GM18951 (cell line): ENCODE data around the gene CKAP2L.
"Not testable (repeated sequence)": the region's sequence is repeated elsewhere in the genome, so short reads cannot be mapped to it uniquely, and the experiment has no call there.

Experiments
- POLR2A ChIP-seq: IDR thresholded peaks from 4 replicates; pipeline ENCODE4 v1.6.1; 2011; ENCODE audit warnings: mild to moderate bottlenecking; ENCODE audit not compliant: insufficient read length, insufficient read depth; ENCODE audit errors: extremely low read depth
- in situ Hi-C: fragments of 300-500 bp; cut with MboI; formaldehyde crosslinking; loops from one replicate; pipeline ENCODE4 v1.12.0; 2022; ENCODE audit warnings: low sequenced_read_pairs, mixed read lengths, inconsistent platforms; ENCODE audit not compliant: unreplicated experiment

CKAP2L gene

DNA sequence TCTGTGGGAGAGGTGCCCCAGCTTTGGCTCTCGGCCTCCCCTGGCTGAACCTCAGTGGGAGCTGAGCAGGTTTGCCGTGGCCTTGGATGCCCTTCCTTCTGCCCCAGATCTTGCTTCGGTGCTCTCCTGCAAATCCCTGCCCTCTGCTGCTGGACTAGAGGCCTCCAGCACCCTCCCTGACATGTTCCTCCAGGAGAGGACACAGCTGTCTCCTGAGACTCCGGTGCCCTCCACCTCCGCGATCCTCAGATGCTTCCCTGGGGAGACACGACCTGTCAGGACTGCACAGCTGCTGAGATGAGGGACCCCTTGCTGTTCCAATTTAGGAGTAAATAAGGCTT is 50.9 kb downstream of the CKAP2L start:
- no peak for TF ChIP-seq POLR2A
- in situ Hi-C loops = no loop called here

DNA sequence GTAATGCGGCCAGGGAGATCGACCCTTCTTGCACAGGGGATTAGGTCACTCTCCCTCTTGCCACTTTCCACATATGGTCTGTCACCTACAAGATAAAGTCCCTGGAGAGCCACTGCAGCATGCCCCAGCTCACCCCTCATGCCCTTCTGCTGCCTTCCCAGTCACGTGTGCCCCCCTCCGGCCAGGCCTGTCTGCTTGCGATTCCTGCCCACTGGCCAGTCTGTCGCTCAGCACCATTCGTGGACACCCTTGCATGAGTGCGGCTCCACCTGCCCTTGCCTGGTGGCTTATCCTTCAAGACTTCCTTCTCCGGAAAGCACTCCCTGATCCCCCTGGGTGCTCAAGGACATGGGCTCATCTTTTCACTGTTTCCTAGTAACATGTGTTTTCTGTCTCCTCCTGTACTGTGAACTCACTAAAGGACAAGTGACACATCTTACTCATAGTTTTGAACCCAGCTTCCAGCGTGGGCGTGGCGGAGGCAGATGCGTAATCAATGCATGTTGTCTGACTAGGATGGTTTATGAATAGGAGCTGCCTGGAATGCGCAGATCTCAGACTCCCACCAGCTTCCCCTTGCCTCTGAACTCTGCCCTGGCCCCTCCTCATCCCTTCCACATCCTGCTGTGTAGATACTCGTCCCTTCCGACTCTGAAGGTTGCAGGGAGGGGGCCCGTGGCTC is 51.4 kb downstream of the CKAP2L start:
- in situ Hi-C loops = no loop called here
- no peak for TF ChIP-seq POLR2A

DNA sequence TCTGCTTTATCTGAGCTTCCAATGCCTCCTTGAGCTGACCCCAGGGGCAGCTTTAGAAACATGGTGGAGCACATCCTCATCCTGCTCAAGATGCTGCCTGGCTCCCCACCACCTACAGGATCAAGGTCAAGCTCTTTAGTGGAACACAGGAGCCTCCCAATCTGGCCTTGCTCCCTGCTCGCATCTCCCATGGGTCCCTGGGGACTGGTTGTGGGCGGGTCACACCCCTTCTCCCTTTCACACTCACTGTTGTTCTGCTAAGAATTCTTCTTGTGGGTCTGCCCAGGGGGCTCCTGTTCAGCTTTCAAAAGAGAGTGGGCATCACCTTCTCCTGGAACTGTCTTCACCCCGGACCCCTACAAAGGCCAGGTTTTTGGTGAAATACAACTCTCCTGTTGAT is 51.9 kb downstream of the CKAP2L start:
- TF ChIP-seq POLR2A = no peak
- in situ Hi-C loops = no loop called here

DNA sequence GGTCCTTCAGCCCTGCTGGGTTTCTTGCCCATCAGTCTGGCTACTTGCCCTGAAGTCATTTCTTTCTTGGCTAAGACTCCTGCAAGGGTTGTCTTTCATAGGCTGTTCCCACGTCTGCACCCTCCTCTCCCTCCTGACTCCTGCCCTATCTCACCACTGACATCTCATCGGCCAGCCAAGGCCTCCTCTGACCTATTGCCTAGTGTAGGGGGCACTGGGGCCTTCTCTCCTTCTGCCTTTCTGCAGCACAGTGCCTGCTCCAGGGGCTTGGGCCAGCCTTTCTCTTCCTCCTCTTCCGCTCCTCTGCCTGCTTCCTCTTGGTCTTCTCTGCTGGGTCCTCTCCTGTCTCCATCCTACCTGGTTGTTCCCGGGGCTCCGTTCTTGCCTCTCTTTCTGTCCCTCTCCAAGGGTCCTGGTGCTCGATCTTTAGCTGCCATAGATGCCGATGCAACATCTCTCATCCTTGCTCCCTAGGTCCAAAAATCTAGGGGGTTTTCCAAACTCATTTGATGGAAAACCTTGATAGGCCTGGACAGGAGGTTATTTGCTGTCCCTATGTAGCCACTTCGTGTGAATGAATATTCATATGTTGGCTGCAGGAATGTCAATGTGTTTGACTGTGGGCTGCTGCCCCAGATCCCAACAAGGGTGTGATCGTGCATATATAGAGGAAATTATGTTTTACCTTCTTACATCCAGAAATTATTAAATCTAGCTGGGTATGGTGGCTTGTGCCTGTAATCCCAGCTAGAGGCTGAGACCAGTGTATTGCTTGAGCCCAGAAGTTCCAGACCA is 53.3 kb downstream of the CKAP2L start:
- in situ Hi-C loops = no loop called here

DNA sequence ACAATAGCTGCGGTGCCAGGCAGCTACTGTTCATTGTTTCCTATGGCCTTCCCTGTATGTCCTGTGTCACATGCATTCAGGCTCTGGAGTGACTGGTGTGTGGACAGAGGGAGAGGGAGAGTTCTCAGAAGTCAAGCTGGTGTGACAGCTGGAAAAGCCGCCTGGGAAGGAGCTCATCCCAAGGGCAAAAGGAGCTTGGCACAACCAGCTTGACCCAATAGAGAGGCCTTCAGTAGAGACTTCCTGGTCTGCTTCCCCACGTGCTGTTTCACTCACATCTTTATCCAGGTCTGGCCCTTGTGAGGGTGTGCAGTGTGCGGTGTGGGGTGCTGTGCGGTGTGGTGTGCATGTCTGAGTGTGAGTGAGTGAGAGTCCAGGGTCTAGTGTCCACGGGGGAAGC is 54.7 kb downstream of the CKAP2L start:
- in situ Hi-C loops = no loop called here
- no peak for TF ChIP-seq POLR2A

More for the DNA sequence above, 53.3 kb downstream of the CKAP2L start:
- TF ChIP-seq POLR2A = no peak

DNA sequence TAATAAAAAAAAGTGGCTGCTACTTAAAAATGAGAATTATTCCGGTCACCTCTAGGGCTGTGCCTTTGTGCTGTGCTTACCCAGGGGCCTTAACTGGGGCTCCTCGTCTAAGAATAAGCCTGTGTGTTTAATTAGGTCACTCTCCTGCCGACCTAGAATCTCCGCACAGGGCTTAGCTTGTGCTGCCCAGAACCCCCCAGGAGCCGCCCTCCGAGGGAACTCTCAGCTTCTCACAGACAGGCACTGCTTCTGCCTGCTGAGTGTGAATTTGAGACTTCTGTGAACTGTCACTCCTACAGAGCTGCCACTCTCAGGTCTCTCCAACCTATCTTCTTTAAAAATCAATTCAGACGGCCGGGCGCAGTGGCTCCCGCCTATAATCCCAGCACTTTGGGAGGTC is 55.4 kb downstream of the CKAP2L start:
- in situ Hi-C loops = no loop called here
- TF ChIP-seq POLR2A = no peak

DNA sequence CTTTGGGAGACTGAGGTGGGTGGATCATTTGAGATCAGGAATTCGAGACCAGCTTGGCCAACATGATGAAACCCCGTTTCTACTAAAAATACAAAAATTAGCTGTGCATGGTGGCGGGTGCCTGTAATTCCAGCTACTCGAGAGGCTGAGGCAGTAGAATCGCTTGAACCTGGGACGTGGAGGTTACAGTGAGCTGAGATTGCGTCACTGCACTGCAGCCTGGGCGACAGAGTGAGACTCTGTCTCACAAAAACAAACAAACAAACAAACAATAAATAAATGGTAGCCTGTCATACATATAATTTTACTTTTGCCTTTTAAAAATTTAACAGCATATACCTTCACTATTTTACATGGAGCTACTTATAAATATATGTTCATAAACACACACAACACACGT is 57.5 kb downstream of the CKAP2L start:
- in situ Hi-C loops = not testable (repeated sequence)

DNA sequence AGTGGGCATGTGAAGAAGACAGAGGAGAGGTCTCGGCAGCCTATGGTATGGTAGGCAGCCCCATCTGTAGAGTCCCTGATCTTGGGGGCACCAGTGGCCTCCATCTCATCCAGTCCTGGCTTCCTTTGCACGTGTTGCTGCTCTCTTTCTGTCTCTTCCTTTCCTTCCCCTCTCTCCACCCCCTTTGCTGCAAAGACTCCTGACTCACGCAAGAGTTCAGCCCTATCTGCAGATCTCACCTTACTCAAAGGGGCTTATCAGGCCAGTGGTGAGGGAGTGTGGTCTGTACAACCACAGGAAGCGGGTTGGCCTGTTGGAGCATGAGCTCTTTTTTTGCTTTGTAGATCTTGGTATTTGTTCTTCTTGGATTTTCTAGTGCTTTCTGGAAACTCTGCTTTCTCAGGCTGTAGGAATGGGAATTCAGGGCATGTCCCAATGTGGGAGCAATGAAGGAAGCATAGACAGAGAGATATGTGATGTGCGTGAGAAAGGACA is 58.2 kb downstream of the CKAP2L start:
- in situ Hi-C loops = no loop called here
- TF ChIP-seq POLR2A = no peak

DNA sequence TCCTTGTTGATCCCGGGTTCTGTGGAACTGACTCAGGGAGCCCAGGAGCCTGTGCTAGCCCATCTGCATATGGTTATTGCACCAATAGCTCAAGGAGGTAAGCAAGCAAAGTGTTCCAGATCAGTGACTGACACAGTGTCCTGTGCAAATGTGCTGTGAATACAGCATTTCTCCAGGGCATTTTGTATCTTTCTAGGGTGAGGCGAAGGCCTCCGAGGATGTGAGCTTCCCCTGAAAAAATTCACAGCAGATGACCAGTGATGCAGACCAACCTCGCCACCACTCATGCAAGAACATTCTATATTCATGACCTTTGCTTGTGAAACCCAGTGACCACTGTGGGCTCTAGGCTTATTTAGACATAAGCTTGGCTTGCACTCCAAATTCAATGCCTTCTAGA is 58.8 kb downstream of the CKAP2L start:
- in situ Hi-C loops = no loop called here
- TF ChIP-seq POLR2A = no peak

DNA sequence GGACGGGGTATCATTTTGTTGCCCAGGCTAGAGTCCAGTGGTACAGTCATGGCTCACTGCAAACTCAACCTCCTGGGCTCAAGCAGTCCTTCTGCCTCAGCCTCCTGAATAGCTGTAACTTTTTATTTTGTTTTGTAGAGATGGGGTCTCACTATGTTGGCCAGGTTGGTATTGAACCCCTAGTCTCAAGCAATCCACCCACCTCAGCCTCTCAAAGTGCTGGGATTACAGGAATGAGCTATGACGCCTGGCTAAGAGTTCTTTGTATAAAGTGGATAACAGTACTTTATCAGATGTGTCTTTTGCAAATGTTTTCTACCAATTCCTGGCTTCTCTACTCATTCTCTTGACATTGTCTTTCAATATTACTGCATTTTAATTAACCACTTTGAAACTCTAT is 60.7 kb downstream of the CKAP2L start:
- no peak for TF ChIP-seq POLR2A
- in situ Hi-C loops = no loop called here

DNA sequence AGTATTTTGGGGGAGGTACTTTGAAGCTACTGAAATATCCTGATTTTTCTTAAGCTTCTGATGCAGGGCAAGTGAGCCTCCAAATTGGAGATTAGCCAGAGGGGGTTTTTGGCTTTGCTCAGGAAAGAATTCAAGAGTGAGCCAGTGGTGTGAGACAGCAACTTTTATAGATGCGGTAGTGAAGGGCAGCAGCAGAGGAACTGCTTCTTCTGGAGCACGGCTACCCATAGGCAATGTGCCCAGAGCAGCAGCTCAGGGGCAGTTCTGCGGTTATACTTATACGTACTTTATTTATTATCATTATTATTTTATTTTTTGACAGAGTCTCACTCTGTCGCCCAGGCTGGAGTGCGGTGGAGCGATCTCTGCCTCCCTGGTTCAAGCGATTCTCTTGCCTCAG is 63.4 kb downstream of the CKAP2L start:
- TF ChIP-seq POLR2A = no peak
- in situ Hi-C loops = no loop called here

DNA sequence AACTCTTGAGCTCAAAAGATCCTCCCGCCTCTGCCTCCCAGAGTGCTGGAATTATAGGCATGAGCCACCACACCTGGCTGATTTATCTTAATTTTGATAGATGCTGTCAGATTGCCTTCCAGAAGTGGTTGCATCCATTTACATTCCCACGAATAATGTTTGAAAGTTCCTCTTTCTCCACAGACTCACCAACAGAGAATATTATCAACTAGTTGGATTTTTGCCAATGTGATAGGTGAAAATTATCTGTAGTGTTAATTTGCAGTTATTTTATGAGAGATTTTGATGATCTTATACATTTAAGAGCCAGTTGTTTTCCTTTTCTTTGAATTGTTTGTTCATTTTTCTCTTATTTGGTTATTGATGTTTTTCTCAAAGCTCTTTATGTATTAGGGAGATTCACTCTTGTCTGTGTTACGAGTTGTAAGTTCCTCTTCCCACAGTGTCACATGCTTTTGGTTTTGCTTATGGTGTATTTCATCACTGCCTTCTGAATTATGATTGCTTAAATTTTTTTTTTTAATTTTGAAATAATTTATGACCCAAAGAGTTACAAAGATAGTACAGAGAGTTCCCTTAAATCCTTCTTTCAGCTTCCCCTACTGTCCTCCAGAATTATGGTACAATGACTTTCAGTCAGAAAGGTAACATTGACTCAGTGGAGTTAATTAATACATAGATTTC is 64.3 kb downstream of the CKAP2L start:
- no peak for TF ChIP-seq POLR2A
- in situ Hi-C loops = no loop called here

DNA sequence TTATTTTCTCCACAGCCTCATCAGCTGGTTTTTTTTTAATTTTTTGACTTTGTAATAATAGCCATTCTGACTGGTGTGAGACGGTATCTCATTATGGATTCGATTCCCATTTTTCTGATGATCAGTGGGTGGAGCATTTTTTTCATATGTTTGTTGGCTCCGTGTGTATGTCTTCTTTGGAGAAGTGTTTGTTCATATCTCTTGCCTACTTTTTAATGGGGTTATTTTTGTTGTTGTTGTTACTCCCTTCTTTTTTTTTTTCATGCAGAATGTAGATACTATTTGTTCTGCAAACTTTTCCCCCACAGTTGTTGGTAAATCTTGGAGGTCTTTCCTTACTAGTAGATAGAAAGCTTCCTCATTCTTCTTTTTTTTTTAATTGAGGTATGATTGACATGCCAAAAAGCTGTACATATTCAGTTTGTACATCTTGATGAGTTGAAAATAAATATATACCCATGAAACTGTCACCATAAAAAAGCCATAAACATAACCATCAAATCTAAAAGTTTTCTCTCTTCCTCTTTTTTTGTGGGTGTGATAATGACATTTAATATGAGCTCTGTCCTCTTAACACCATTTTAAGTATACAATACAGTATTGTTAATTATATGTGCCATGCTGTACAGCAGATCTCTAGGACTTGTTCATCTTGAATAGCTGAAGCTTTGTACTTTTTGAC is 65.4 kb downstream of the CKAP2L start:
- in situ Hi-C loops = no loop called here

More for the DNA sequence above, 65.4 kb downstream of the CKAP2L start:
- TF ChIP-seq POLR2A = no peak
